Gastrocnemius medialis (tissue), 4 donors: Measurements from ENCODE around the gene TRIM66. TPM values are rescaled to one million over a fixed set of nuclear protein-coding genes. Genes with fewer than 3 reads are reported as not detected.
A peak's percentile ranks its signal among the peaks of the same experiment; 100 is the strongest.

ENCODE experiments used
- ATAC-seq, 2 donors: fragments of 150-250 bp; one replicate each; pipeline ENCODE4 v1.9.1; 2016
- DNase-seq, 2 donors: peaks; one replicate each; pipeline ENCODE4 v3.0.0-alpha.2; 2019
- H3K27ac ChIP-seq, 4 donors: fragments of 200-600 bp; sonication (generic); 1 replicate in 1 of 4; 2 replicates in 3 of 4; pipeline ENCODE4 v1.5.1; 2016 to 2018; ENCODE audit warnings: mild to moderate bottlenecking in 2 of 4, moderate library complexity in 1 of 4
- H3K27me3 ChIP-seq, 3 donors: fragments of 200-600 bp; sonication (generic) in 2 of 3; 1 replicate in 1 of 3; 2 replicates in 2 of 3; pipeline versions ENCODE4 v1.5.1 to v1.6.0; 2016 to 2019; ENCODE audit warnings: mild to moderate bottlenecking in 1 of 3, moderate library complexity in 1 of 3
- H3K36me3 ChIP-seq, 2 donors: fragments of 200-600 bp; sonication (generic) in 1 of 2; one replicate each; pipeline ENCODE4 v1.5.1; 2017 to 2018
- H3K4me1 ChIP-seq, 2 donors: fragments of 200-600 bp; sonication (generic) in 1 of 2; one replicate each; pipeline ENCODE4 v1.5.1; 2016 to 2017; ENCODE audit warnings: mild to moderate bottlenecking in 2 of 2
- H3K4me3 ChIP-seq, 4 donors: fragments of 200-600 bp; sonication (generic) in 3 of 4; 1 replicate in 1 of 4; 2 replicates in 3 of 4; pipeline ENCODE4 v1.5.1; 2016 to 2019; ENCODE audit warnings: mild to moderate bottlenecking in 2 of 4
- H3K9me3 ChIP-seq, 3 donors: fragments of 200-600 bp; sonication (generic) in 2 of 3; 1 replicate in 1 of 3; 2 replicates in 2 of 3; pipeline ENCODE4 v1.5.1; 2016 to 2019
- POLR2A ChIP-seq, 2 donors: fragments of 450-650 bp; IDR thresholded peaks; one replicate each; pipeline ENCODE4 v1.6.1; 2017; ENCODE audit warnings: antibody characterized with exemption in 2 of 2, mild to moderate bottlenecking in 2 of 2, moderate library complexity in 2 of 2
- in situ Hi-C, 4 donors: fragments of 200-750 bp; cut with MboI; loops; one replicate each; pipeline versions ENCODE4 v1.15.0 to v1.8.0; 2017; ENCODE audit warnings: low sequenced_read_pairs in 4 of 4
- intact Hi-C: fragments of 100-400 bp; cut with DNase I; formaldehyde crosslinking; loops from one replicate; pipeline ENCODE4 v1.15.1; 2023; ENCODE audit warnings: low total_unique reads
- total RNA-seq, 4 donors: library from RNA; depleted of rRNA; stranded (reverse); fragments of >200 nt; gene quantifications; one replicate each; pipeline versions ENCODE4 v1.1.0 to v1.2.3, GENCODE V29; 2016
- TF ChIP-seq, protein P1 (sequence below), 5 experiments: fragments of 450-650 bp in 3 of 5; fragments of 200-600 bp in 2 of 5; sonication (generic) in 2 of 5; IDR thresholded peaks in 4 of 5; conservative IDR thresholded peaks in 1 of 5; 1 replicate in 4 of 5; 2 replicates in 1 of 5; pipeline ENCODE4 v1.5.1; 2016 to 2019; ENCODE audit warnings: antibody characterized with exemption in 5 of 5, mild to moderate bottlenecking in 3 of 5, moderate library complexity in 3 of 5

TRIM66 gene
- total RNA-seq, 4 donors from 2014 or later = 0.55 to 6.5 (median 1.1) TPM

GRCh38 chr11:8686325-8686724, 3.9 kb upstream of the TRIM66 start:
- Histone ChIP-seq H3K9me3 (no peaks in the 10 kb centered on the region), H3K4me1 (peaks cover 40 to 41% of the 10 kb centered on the region in 2 donors), H3K27me3 (no peaks in the 10 kb centered on the region), H3K36me3 (peaks cover 0 to 28% of the 10 kb centered on the region in 2 donors), H3K27ac (no peak overlapping the region), H3K4me3 (no peak overlapping the region)
- no peak for ATAC-seq
- DNase-seq = no peak
- no peak for TF ChIP-seq POLR2A (IDR thresholded peaks at IDR 0.05)
- TF ChIP-seq, protein P1, sequence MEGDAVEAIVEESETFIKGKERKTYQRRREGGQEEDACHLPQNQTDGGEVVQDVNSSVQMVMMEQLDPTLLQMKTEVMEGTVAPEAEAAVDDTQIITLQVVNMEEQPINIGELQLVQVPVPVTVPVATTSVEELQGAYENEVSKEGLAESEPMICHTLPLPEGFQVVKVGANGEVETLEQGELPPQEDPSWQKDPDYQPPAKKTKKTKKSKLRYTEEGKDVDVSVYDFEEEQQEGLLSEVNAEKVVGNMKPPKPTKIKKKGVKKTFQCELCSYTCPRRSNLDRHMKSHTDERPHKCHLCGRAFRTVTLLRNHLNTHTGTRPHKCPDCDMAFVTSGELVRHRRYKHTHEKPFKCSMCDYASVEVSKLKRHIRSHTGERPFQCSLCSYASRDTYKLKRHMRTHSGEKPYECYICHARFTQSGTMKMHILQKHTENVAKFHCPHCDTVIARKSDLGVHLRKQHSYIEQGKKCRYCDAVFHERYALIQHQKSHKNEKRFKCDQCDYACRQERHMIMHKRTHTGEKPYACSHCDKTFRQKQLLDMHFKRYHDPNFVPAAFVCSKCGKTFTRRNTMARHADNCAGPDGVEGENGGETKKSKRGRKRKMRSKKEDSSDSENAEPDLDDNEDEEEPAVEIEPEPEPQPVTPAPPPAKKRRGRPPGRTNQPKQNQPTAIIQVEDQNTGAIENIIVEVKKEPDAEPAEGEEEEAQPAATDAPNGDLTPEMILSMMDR (IDR thresholded peaks at IDR 0.05 in 4 of 5, conservative IDR thresholded peaks at IDR 0.05 in 1 of 5) = no peak
- in situ Hi-C loops (loop anchor here (5.0 to 25.0 kb wide), 7 partner anchors 121 to 451 kb away; partner anchors contain the start of genes TMEM9B (in 2 of the 4) and AKIP1 (in 1 of the 4)), intact Hi-C loops (loop anchor here (5.0 kb wide), 2 partner anchors 186 to 776 kb away; partner anchors contain the start of gene ZNF143)

DNA sequence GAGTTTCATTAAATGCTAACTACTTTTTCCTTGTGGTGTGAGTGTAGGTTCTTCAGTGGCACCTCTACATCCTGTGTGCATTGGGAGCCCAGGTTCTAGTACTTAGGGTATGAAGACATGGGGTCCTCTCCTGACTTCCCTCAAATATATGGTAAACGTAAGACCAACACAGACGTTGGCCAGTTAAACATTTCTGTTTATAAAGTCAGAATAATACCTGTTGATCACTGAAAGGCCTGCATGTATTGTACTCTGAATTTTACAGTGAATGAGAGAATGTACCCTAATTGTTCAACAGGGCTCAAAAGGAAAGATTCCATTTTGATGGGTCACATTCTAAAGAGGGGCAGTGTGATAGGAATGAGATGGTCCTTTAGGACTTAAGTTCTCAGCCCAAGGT, 3.4 kb upstream of the TRIM66 start:
- ATAC-seq (no peak), DNase-seq (no peak)
- in situ Hi-C loops = loop anchor here (5.0 to 25.0 kb wide), 7 partner anchors 121 to 451 kb away; partner anchors contain the start of genes TMEM9B (in 2 of the 4) and AKIP1 (in 1 of the 4)
- Histone ChIP-seq H3K4me3 (no peak overlapping the region), H3K27ac (no peak overlapping the region), H3K9me3 (no peaks in the 10 kb centered on the region), H3K4me1 (peaks cover 41 to 42% of the 10 kb centered on the region in 2 donors), H3K27me3 (no peaks in the 10 kb centered on the region), H3K36me3 (peaks cover 0 to 28% of the 10 kb centered on the region in 2 donors)
- intact Hi-C loops = loop anchor here (5.0 kb wide), 2 partner anchors 186 to 776 kb away; partner anchors contain the start of gene ZNF143
- TF ChIP-seq, protein P1 (IDR thresholded peaks at IDR 0.05 in 4 of 5, conservative IDR thresholded peaks at IDR 0.05 in 1 of 5) = no peak
- TF ChIP-seq POLR2A (IDR thresholded peaks at IDR 0.05) = no peak

- DNase-seq (no peak), ATAC-seq (no peak)
- no peaks in the 10 kb centered on the region for H3K9me3 ChIP-seq
- in situ Hi-C loops = loop anchor here (5.0 to 25.0 kb wide), 7 partner anchors 122 to 452 kb away; partner anchors contain the start of genes TMEM9B (in 2 of the 4) and AKIP1 (in 1 of the 4)
- no peak overlapping the region for H3K4me3 ChIP-seq
- TF ChIP-seq, protein P1 (IDR thresholded peaks at IDR 0.05 in 4 of 5, conservative IDR thresholded peaks at IDR 0.05 in 1 of 5) = no peak
- TF ChIP-seq POLR2A (IDR thresholded peaks at IDR 0.05) = no peak
- H3K4me1 ChIP-seq = peaks cover 41 to 42% of the 10 kb centered on the region in 2 donors
- no peaks in the 10 kb centered on the region for H3K27me3 ChIP-seq
- intact Hi-C loops = loop anchor here (5.0 kb wide), 2 partner anchors 187 to 777 kb away; partner anchors contain the start of gene ZNF143
- H3K36me3 ChIP-seq = peaks cover 0 to 28% of the 10 kb centered on the region in 2 donors
- peak overlapping the region in 1 of 4 donors; percentile 33 for H3K27ac ChIP-seq
These were observed 2.8 kb upstream of the TRIM66 start for GRCh38 chr11:8685306-8685705.

- in situ Hi-C loops (loop anchor here (5.0 to 25.0 kb wide), 7 partner anchors 123 to 453 kb away; partner anchors contain the start of genes TMEM9B (in 2 of the 4) and AKIP1 (in 1 of the 4)), intact Hi-C loops (loop anchor here (5.0 kb wide), 3 partner anchors 33 to 778 kb away; partner anchors contain the start of gene ZNF143)
- no peaks in the 10 kb centered on the region for H3K9me3 ChIP-seq
- no peaks in the 10 kb centered on the region for H3K27me3 ChIP-seq
- DNase-seq (no peak), ATAC-seq (no peak)
- H3K4me1 ChIP-seq = peaks cover 41 to 42% of the 10 kb centered on the region in 2 donors
- no peak overlapping the region for H3K4me3 ChIP-seq
- TF ChIP-seq POLR2A (IDR thresholded peaks at IDR 0.05) = no peak
- TF ChIP-seq, protein P1 (IDR thresholded peaks at IDR 0.05 in 4 of 5, conservative IDR thresholded peaks at IDR 0.05 in 1 of 5) = no peak
- peak overlapping the region in 3 of 4 donors; percentile 88 to 98 (median 97) for H3K27ac ChIP-seq
- peaks cover 0 to 28% of the 10 kb centered on the region in 2 donors for H3K36me3 ChIP-seq
These were observed 2.3 kb upstream of the TRIM66 start for GRCh38 chr11:8684600-8685290.
